Measurements from ENCODE around the gene PCYT1A. TPM values are rescaled to one million over a fixed set of nuclear protein-coding genes. Genes with fewer than 3 reads are reported as not detected.
A peak's percentile ranks its signal among the peaks of the same experiment; 100 is the strongest.

The PCYT1A gene
- total RNA-seq, 2 experiments from 2014 or later: 27.4 to 28.4 TPM

GRCh38 chr3:196227629-196228493 lies 59.7 kb downstream of the PCYT1A start:
- peaks cover 10% of the 10 kb centered on the region for H3K4me1 Mint-ChIP-seq (ENCODE audit: low read depth)
- no peak overlapping the region for H3K4me3 Mint-ChIP-seq
- H3K27me3 Mint-ChIP-seq (ENCODE audit: low read depth): no peaks in the 10 kb centered on the region
- intact Hi-C loops (cut with micrococcal nuclease): no loop called here
- CTCF ChIA-PET: no interaction called here
- no peaks in the 10 kb centered on the region for H3K9me3 Mint-ChIP-seq
- H3K36me3 Mint-ChIP-seq (ENCODE audit: low read depth): no peaks in the 10 kb centered on the region
- no peak for DNase-seq
- no peak overlapping the region for H3K27ac Mint-ChIP-seq

GRCh38 chr3:196227121-196227561 lies 60.4 kb downstream of the PCYT1A start:
- H3K27ac Mint-ChIP-seq: no peak overlapping the region
- no peaks in the 10 kb centered on the region for H3K36me3 Mint-ChIP-seq (ENCODE audit: low read depth)
- CTCF ChIA-PET: no interaction called here
- H3K4me3 Mint-ChIP-seq: no peak overlapping the region
- intact Hi-C loops (cut with micrococcal nuclease): no loop called here
- H3K27me3 Mint-ChIP-seq (ENCODE audit: low read depth): no peaks in the 10 kb centered on the region
- peaks cover 2% of the 10 kb centered on the region for H3K4me1 Mint-ChIP-seq (ENCODE audit: low read depth)
- H3K9me3 Mint-ChIP-seq: no peaks in the 10 kb centered on the region
- DNase-seq: no peak

GRCh38 chr3:196225763-196226364 lies 61.7 kb downstream of the PCYT1A start:
- CTCF ChIA-PET: interaction anchor here (0.6 kb wide), 1 partner anchor 141 kb away, joined by 3 read pairs; no protein-coding TSS in a partner anchor
- no peak for DNase-seq
- H3K9me3 Mint-ChIP-seq: no peaks in the 10 kb centered on the region
- H3K36me3 Mint-ChIP-seq (ENCODE audit: low read depth): no peaks in the 10 kb centered on the region
- H3K4me3 Mint-ChIP-seq: no peak overlapping the region
- intact Hi-C loops (cut with micrococcal nuclease): no loop called here
- no peak overlapping the region for H3K27ac Mint-ChIP-seq
- H3K27me3 Mint-ChIP-seq (ENCODE audit: low read depth): no peaks in the 10 kb centered on the region
- no peaks in the 10 kb centered on the region for H3K4me1 Mint-ChIP-seq (ENCODE audit: low read depth)

- intact Hi-C loops (cut with micrococcal nuclease): no loop called here
- no peak overlapping the region for H3K27ac Mint-ChIP-seq
- no peaks in the 10 kb centered on the region for H3K36me3 Mint-ChIP-seq (ENCODE audit: low read depth)
- no peak overlapping the region for H3K4me3 Mint-ChIP-seq
- CTCF ChIA-PET: interaction anchor here (0.6 kb wide), 1 partner anchor 21 kb away, joined by 4 read pairs; no protein-coding TSS in a partner anchor
- H3K27me3 Mint-ChIP-seq (ENCODE audit: low read depth): no peaks in the 10 kb centered on the region
- H3K9me3 Mint-ChIP-seq: no peaks in the 10 kb centered on the region
- DNase-seq: no peak
- H3K4me1 Mint-ChIP-seq (ENCODE audit: low read depth): peaks cover 2% of the 10 kb centered on the region
Observed at GRCh38 chr3:196225086-196225485, 62.4 kb downstream of the PCYT1A start.

GRCh38 chr3:196222876-196223595 lies 64.5 kb downstream of the PCYT1A start:
- Mint-ChIP-seq H3K4me3 (no peak overlapping the region), H3K4me1 (ENCODE audit: low read depth) (peaks cover 19% of the 10 kb centered on the region), H3K27ac (no peak overlapping the region), H3K9me3 (no peaks in the 10 kb centered on the region), H3K36me3 (ENCODE audit: low read depth) (no peaks in the 10 kb centered on the region), H3K27me3 (ENCODE audit: low read depth) (no peaks in the 10 kb centered on the region)
- no peak for DNase-seq
- intact Hi-C loops (cut with micrococcal nuclease): no loop called here
- CTCF ChIA-PET: interaction anchor here (0.6 kb wide), 1 partner anchor 195 kb away, joined by 3 read pairs; no protein-coding TSS in a partner anchor

- H3K27me3 Mint-ChIP-seq (ENCODE audit: low read depth): no peaks in the 10 kb centered on the region
Observed at GRCh38 chr3:196220991-196221390, 66.5 kb downstream of the PCYT1A start.

GRCh38 chr3:196220587-196220986 lies 66.9 kb downstream of the PCYT1A start:
- Mint-ChIP-seq H3K9me3 (no peaks in the 10 kb centered on the region), H3K27me3 (ENCODE audit: low read depth) (no peaks in the 10 kb centered on the region), H3K27ac (peak overlapping the region; percentile 36), H3K36me3 (ENCODE audit: low read depth) (no peaks in the 10 kb centered on the region), H3K4me3 (no peak overlapping the region), H3K4me1 (ENCODE audit: low read depth) (peaks cover 26% of the 10 kb centered on the region)
- CTCF ChIA-PET: interaction anchor here (0.7 to 3.1 kb wide), 2 partner anchors 61 to 147 kb away, joined by 3 to 11 read pairs; no protein-coding TSS in a partner anchor
- no peak for DNase-seq
- intact Hi-C loops (cut with micrococcal nuclease): no loop called here

More at GRCh38 chr3:196220991-196221390, 66.5 kb downstream of the PCYT1A start:
- Mint-ChIP-seq H3K27ac (no peak overlapping the region), H3K9me3 (no peaks in the 10 kb centered on the region), H3K4me1 (ENCODE audit: low read depth) (peaks cover 26% of the 10 kb centered on the region), H3K4me3 (no peak overlapping the region), H3K36me3 (ENCODE audit: low read depth) (no peaks in the 10 kb centered on the region)
- DNase-seq: no peak
- intact Hi-C loops (cut with micrococcal nuclease): no loop called here
- CTCF ChIA-PET: interaction anchor here (0.6 to 3.1 kb wide), 5 partner anchors 61 to 308 kb away, joined by 3 to 11 read pairs (median 3); no protein-coding TSS in a partner anchor

GRCh38 chr3:196219970-196220311 lies 67.6 kb downstream of the PCYT1A start:
- Mint-ChIP-seq H3K27ac (peak overlapping the region; percentile 84), H3K9me3 (no peaks in the 10 kb centered on the region), H3K4me1 (ENCODE audit: low read depth) (peaks cover 26% of the 10 kb centered on the region), H3K27me3 (ENCODE audit: low read depth) (no peaks in the 10 kb centered on the region), H3K4me3 (no peak overlapping the region), H3K36me3 (ENCODE audit: low read depth) (no peaks in the 10 kb centered on the region)
- intact Hi-C loops (cut with micrococcal nuclease): loop anchor here (1.0 kb wide), 8 partner anchors 28 to 722 kb away; partner anchors contain the start of genes DYNLT2B, NCBP2, RNF168 and UBXN7
- no peak for DNase-seq
- CTCF ChIA-PET: interaction anchor here (0.6 to 3.1 kb wide), 2 partner anchors 20 to 146 kb away, joined by 5 to 11 read pairs; no protein-coding TSS in a partner anchor

GRCh38 chr3:196219194-196219969 lies 68.1 kb downstream of the PCYT1A start:
- H3K4me3 Mint-ChIP-seq: peak overlapping the region; percentile 66
- CTCF ChIA-PET: interaction anchor here (0.6 to 3.1 kb wide), 3 partner anchors 19 to 146 kb away, joined by 3 to 11 read pairs (median 5); no protein-coding TSS in a partner anchor
- intact Hi-C loops (cut with micrococcal nuclease): loop anchor here (1.0 kb wide), 8 partner anchors 27 to 723 kb away; partner anchors contain the start of genes DYNLT2B, NCBP2, RNF168 and UBXN7
- no peaks in the 10 kb centered on the region for H3K9me3 Mint-ChIP-seq
- H3K4me1 Mint-ChIP-seq (ENCODE audit: low read depth): peaks cover 26% of the 10 kb centered on the region
- peak overlapping the region; percentile 84 for H3K27ac Mint-ChIP-seq
- H3K27me3 Mint-ChIP-seq (ENCODE audit: low read depth): no peaks in the 10 kb centered on the region
- no peaks in the 10 kb centered on the region for H3K36me3 Mint-ChIP-seq (ENCODE audit: low read depth)
- DNase-seq: peak; percentile 89

GRCh38 chr3:196218155-196218712 lies 69.3 kb downstream of the PCYT1A start:
- no peak for DNase-seq
- H3K27me3 Mint-ChIP-seq (ENCODE audit: low read depth): no peaks in the 10 kb centered on the region
- H3K27ac Mint-ChIP-seq: no peak overlapping the region
- H3K4me1 Mint-ChIP-seq (ENCODE audit: low read depth): peaks cover 26% of the 10 kb centered on the region
- no peak overlapping the region for H3K4me3 Mint-ChIP-seq
- CTCF ChIA-PET: interaction anchor here (0.6 to 3.1 kb wide), 3 partner anchors 21 to 147 kb away, joined by 3 to 11 read pairs (median 3); no protein-coding TSS in a partner anchor
- intact Hi-C loops (cut with micrococcal nuclease): no loop called here
- H3K36me3 Mint-ChIP-seq (ENCODE audit: low read depth): no peaks in the 10 kb centered on the region
- no peaks in the 10 kb centered on the region for H3K9me3 Mint-ChIP-seq

Measured in activated naive CD4-positive, alpha-beta T cell treated with anti-CD3 and anti-CD28 coated beads for 36 hours (primary cell).